Fibroblast of skin of left quadriceps (primary cell): ENCODE data around the gene PLA2G5.

Experiments
- DNase-seq, 2 experiments: peaks; one replicate each; pipeline ENCODE4 v3.0.0-alpha.2; 2013; ENCODE audit warnings: low read depth in 2 of 2

Gene PLA2G5

DNA sequence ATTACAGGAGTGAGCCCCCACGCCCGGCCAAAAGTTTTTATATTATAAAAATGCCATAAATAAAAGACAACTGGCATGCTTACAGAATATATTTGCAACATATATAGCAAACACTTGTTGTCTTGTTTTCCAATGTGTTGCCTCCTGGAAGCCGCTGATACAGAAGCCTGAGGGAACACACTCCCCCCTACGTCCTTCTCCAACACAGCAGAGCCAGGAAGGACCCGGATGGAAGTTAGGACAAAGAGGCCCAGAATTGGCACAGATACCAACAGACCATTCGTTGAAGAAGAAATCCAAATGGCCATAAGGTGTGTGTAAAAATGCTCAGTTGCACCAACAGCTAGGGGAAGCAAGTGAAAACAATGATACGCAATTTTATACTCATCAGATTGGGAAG lies 1.3 kb upstream of the PLA2G5 start:
- DNase-seq = no peak

DNA sequence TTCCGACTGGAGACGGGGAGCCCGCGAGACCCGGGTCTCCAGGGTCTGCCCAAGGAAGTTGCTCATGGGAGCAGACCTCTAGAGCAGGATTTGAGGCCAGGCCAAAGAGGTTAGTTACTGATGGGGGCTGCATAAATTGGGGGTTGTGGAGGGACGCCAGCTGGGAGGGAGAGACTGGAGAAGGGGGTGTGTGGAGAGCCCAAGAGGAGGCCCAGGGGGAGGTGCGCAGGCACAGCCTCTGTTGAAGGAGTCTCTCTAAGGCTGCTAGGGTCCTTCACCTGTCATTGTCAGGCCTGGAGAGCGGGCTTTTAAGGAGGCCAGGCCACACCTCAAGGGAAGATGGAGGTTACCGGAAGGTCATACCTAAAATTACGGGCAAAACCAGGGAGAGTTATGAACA lies 363 bp downstream of the PLA2G5 start:
- no peak for DNase-seq

DNA sequence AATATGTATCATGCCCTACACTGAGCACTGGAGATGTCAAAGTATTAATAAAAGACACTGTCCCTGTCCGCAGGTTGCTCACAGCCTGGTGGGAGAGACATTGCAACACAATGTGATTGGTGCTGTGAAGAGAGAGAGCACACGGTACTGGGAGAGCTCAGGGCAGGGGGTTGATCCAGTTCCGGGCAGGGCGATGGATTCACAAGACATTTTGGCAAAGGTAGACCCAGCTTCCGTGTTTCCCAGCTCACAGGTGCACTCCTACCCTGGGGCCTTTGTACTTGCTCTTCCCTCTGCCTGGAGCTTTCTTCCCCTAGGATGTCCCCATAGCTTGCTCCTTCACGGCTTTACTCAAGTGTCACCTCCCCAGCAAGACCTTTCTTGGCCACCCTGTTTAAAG lies 1.4 kb downstream of the PLA2G5 start:
- DNase-seq = no peak

DNA sequence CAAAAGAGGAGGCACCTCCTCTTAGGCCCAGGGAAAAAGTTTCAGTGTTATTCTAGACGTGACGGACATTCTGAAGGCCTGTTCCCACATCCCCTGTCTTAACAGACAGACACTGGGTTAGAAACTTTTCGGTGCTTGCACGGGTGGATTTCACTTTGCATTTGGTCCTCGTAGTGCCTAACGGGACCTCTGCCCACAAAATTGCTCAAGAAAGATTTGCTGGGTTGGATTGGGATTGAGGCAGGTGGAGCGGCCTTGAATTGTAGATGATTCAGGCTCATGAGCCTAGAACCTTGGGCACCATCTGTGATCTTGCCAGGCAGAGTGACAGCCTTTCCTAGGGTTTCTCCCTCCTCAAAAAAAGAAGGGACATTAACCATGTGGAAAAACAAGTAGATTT lies 2.8 kb downstream of the PLA2G5 start:
- no peak for DNase-seq

DNA sequence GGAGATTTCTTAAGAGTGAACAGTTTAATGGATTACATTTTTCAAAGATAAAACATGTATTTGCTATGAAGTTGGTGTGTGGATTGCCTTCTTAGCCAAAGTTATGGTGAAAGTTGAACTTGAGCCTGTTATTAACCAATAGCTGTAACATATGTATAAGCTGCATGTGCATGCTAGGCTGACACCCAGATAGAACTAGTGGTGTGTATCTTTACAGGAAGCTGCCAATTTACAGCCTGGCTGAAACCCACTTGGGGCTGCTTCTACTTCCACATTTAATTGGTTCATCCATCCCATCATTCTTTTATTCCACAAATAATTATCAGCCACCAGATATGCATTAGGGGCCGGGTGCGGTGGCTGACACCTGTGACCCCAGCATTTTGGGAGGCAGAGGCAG lies 3.3 kb downstream of the PLA2G5 start:
- DNase-seq = no peak

DNA sequence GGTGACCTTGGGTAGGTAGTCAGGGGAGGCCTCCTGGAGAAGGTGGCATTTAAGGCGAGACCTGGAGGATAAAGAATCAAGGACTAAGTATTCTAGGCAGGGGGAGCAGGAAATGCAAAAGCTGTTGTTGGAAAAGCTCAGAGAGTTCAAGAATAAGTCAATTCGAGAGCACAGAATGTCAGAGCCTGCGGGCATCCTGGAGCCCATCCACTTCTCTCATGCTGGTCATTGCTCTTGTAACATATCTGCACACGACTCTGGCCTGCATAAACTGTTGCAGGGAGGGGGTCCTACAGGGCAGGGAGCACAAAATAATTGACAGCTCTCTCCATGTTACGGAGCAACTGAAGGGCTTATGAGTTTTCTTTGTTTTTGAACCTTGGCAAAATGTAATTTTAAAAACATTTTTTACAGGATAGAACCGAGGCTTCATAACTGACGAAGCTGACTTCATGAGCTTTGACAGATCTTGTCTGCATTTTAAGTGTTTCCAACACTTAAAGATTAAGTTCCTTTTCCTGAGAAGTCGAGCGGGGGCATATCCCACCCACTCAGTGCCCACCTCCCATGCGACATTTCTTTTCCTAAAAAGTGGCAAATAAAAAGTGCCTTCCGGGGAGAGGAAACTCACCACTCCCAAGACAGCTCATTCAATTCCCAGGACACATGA lies 4.2 kb downstream of the PLA2G5 start:
- no peak for DNase-seq

DNA sequence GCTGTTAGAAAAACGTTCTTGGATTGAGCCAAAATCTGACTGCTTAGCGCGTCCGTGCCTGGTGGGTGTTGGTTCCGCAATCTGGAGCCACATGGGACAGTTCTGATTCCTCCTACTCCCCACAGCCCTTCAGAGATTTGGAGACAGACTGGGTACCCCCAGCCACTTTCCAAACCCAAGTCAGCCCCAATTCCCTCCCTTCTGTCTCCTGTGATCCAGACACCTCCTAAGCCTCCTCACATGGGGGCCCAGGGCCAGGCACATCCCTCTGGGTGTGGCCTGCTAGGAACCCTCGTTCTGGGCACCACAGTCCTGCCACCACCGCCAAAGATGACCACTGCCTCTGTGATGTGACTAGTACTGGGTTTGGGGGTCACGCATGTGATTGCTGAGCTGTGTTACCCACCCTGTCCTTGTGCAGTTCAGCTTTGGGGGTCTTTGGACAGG lies 4.8 kb downstream of the PLA2G5 start:
- DNase-seq = no peak

DNA sequence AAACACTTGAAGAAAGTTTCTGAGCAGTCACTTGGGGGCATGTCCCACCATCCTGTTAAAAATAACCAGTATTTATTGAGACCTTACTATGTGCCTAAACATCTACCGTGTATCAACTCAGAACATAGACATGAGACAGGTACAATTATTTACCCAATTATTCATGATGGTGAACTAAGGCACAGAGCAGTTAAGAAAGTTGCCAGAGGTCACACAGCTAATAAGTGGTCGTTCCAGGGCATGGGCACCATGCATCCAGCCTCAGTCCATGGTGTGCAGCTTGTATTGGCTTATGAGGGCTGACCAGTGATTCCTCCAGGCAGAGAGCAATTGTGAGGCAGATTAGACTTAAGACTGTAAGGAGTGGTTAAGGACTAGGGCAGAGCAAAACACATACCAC lies 5.4 kb downstream of the PLA2G5 start:
- DNase-seq = no peak

DNA sequence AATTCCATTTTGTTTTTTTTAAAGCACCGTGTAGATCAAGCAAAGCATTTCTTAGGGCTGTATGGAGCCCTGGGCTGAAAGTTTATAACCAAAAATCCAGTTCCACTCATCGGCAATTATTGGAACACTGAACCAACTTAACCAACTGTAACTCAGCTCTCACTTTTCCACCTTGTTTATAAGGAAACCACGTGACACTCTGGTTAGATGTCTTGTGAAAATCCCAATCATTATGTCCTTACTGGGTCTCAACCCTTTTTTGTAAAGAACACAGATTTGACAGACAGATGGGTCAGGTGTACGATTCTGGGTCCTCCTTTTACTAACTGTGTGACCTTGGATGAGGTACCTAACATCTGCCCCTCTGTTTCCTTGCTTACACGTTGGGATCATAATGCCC lies 6.2 kb downstream of the PLA2G5 start:
- DNase-seq = no peak

DNA sequence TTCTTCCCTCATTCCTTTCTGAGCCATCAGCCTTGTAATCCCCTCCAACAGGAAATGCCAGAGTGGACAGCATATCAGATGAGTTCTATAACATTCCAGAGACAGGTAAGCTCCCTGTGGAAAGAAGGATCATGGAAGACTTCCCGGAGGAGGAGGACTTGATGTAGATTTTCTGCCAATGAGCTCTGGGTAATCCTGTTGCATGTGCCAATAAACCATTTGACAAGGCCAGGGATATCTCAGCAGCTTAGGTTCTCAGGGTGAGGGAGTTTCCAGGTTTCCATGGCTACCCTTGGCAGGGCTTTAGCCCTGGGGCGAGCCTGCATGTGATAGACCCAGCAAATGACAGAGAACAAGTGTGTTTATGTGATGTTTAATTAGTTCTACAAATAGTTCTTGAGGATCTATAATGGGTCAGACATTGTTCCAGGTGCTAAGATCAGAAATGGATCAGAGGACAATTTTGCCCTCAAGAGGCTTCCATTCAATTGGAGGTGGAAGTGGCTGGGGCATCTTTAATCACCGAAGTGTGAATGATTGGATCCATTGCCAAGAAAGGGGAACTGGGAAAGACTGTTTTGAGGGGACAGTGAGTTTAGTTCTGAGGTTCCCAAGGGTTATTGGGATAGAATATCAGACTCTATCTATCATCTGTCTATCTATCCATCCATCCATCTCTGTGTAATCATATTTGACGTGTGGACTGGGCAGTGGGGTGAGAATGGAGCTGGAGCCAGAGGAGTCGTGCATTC lies 6.9 kb downstream of the PLA2G5 start:
- no peak for DNase-seq

DNA sequence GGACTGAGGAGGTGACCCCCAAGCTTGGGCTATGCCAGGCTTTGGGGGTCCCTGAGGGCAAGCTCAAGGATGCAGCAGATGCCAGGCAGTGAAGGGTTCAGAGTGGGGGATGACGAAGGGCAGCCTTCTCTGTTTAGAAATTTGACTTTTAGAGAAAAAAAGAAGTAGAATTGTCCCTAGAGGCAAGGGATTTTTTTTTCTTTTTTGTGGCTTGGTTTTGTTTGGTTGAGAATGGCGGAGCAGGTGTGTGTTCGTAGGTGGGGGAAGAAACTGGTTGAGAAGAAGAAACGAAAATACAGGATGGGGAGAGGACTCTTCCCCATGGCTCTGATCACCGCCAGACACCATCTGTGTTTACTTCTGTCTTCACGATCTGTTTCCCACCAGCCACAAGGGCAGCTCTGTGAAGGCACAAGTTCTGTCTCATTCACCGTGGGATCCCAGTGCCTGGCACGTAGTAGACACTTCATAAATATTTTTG lies 8.2 kb downstream of the PLA2G5 start:
- no peak for DNase-seq

DNA sequence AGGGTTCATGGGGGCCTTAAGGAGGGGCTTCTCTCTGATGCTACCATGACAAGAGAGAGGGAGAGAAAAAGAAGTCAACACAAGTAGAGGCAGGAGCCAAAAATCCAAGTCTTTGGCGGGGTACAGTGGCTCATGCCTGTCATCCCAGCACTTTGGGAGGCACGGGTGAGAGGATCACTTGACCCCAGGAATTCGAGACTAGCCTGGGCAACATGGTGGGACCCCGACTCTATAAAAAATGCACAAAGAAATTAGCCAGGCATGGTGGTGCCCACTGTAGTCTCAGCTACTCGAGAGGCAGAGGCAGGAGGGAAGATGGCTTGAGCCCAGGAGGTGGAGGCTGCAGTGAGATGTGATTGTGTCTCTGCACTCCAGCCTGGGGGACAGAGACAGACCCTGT lies 8.7 kb downstream of the PLA2G5 start:
- no peak for DNase-seq

DNA sequence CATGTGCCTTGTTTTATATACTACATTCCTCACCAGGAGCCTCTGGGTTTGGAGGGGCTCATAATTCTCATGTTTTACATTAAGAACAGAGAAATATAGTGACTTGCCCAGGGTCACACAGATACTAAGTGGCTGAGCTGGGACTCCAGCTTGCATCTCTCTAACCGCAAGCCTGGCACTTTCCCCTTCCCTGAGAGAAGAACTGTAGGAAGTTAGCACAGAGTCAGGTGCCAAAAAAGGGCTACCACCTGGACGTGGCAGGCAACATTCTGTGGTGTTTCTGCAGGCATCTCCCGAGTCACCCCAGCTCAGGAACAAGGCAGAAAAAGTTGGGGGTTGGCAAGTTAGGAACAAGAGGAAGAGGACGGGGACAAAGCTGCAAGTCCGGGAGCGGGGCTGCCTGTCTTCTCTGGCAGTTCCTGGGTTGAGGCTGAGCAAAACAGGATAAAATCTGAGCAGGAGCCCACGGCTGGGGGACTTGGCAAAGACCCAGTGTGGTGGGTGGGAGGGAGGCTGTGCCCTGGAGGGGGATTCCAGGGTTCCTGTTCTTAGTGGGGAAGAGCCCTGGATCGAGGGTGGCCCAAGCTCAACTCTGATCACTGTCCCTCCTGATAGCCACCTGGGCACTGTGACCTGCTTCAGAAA lies 9.8 kb downstream of the PLA2G5 start:
- DNase-seq = no peak

DNA sequence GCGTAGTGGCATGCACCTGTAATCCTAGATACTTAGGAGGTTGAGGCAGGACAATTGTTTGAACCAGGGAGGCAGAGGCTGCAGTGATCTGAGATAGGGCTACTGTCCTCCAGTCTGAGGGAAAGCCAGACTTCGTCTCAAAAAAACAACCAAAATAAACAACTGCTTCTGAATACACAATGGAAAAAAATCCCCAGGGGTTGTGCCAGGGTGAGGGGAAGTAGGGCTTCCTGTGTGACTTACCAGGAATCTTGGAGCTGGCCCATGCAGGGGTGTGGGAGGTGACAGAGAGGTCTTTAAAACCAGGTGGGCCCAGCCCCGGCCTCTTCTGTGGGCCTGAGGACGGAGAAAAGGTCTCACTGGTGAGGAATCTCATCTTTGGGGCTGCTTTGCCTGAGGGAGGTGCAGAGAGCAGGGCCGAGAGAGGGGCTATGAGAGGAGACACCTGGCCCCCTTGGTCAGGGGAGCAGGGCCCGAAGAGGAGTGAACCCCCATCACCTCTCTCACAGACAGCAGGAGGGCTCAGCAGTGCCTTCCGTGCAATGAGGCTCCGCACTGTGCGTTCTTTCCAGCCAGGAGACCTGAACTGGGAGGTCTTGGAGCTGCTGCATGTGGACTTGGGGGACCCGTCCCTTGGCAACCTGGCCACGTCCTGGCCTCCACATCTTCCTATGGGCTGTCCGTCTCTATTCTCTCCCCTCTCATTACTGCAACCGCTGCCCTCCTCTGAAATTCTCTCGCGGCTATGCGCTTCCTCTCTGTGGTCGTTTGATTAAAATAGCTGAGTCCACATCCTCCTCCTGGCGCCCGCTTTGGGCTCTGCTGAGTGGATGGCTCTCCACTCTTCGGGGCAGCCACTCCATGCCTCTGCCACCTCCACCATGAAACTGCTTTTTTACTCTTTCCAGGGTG lies 10.7 kb downstream of the PLA2G5 start:
- no peak for DNase-seq

DNA sequence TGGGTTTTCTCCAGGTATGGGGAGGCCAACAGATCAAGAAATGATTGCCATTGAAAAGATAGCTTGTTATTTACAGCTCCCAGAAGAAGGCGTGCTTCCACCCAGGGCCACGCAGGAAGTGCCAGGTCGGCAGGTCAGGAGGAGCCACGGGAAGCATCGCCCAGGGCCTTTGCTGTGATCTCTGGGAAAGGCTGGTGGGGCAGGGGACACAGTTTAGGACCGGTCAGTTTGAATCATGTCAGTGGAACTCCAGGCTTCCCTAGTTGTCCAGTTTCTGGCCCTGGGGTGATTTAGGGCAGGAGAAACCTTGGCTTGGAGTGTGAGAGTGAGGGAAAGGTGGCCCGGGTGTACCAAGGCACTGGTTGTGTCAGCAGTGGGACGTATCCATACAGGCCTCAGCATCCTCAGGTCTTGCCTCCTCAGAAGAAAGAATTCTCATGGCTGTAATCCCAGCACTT lies 11.4 kb downstream of the PLA2G5 start:
- no peak for DNase-seq

DNA sequence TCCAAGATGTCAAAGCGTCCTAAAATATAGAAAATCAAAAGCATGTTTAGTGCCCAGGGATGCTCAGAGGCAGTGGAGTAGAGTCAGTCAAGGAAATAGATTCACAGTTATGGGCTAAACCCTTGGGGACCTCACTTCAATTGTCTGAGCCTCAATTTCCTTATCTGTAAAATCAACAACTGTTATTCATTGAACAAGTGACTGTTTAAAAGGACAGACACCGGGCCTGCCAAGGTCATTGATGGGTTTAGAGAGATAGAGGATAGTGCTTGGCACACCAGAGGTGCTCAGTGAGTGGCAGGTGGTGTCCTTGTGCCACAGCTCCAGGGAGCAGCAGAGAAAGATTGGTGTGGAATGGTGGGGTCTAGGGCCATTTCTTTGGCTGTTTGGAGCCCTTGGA lies 12.8 kb downstream of the PLA2G5 start:
- no peak for DNase-seq

DNA sequence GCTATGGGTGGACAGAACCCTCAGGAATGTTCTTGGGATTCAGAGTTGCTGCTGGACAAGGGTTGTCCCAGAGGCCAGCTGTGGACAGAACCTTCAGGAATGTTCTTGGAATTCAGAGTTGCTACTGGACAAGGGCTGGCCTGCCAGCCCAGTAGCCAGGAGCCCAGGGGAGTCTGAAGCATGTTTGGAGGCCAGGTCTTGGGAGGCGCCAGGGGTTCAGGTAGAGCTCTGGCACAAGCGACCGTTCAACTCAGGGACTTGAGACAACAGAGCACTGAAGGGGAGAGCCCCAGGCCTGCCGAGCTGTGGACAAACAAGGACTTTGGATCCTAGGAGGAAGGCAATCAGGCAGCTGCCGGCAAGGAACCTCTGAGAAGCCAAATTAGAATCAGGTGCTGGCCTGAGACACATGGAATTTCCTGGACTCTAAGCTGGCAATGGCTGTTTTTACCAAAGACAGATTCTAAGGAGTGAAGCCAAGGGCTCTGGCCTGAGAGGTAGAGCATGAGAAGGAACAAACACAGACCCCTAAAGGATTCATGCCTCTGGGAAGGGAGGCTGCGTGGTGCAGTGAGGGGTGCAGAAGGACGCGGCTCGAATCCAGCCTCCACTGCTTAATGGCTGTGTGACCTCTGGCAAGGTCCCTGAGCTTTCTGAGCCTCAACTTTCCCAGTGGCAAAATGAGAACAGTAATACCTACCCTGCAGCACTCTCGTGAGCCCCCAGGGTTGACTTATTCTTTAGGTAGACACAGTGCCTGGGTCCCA lies 13.4 kb downstream of the PLA2G5 start:
- no peak for DNase-seq

DNA sequence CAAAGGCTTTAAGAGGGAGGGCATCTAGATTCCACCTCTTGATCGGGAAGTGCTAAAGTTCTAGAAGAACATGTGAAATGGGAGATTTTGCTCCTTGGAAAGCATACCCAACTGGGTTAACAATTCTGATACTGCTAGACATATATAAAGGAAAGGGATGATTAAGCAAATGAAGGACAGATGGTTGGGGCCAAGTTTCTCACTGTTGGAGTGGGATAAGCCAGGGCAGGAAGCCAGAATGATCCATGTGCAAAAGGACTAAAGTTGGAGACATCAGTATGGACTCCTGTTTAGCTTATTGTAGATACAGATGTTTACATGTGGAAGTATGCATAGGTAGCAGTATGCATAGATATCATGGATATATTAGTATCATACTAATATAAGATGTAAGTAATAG lies 16.8 kb downstream of the PLA2G5 start:
- no peak for DNase-seq

DNA sequence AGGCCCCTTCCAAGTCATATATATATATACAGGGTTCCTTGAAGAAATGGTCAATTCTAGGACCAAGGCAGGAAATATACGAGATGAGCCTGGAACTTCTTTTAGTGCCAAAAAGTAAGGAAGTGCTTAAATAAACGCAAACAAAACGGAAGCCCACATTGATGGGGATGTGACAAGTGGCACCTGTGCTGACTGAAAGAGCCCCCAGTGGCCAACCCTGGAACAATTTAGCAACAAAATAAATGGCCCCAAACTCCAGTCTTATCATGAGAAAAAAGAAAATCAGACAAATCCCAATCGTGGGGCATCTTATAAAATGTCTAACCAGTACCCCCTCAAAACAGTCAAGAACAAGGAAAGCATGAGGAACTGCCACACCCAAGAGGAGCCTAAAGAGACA lies 17.7 kb downstream of the PLA2G5 start:
- no peak for DNase-seq

DNA sequence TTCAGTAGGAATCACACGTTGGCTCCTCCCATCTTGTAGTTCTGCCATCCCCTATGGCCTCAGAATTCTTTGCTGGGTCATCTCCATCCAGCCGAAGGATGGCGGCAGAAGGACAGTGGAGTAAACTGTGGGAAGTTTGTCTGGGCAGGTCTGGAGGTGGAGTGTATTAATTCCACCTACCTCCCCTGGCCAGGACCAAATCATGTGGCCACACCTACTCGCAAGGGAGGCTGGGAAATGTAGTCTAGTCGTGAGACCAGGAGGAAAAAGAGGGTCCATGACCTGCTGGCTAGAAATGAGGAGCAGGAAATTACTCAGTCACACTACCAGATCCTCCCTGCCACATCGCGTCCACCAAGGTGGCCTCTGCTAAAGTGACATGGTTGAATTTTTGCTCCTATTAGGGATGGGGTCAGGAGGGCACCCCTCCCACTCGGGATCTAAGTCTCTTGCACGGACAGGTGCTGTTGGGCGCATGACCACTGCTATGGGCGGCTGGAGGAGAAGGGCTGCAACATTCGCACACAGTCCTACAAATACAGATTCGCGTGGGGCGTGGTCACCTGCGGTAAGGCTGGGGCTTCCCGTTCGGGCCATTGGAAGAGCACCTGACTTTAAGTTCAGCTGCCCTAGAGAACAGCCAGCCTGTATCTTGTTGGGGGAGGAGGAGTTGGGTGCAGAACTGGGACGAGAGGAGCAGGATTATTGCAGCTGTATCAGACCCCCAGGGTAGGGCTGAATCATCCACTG lies 19.5 kb downstream of the PLA2G5 start:
- no peak for DNase-seq
